Muscle layer of duodenum (tissue), 2 donors: ENCODE data around the gene JAK1.

Source experiments
- H3K27ac ChIP-seq: one replicate; pipeline ENCODE4 v1.7.0; 2013; ENCODE audit warnings: mild to moderate bottlenecking, low read length
- H3K27me3 ChIP-seq: one replicate; pipeline ENCODE4 v1.7.0; 2013; ENCODE audit warnings: low read depth, mild to moderate bottlenecking, control low read depth, low read length
- H3K36me3 ChIP-seq, 2 donors: one replicate each; pipeline ENCODE4 v1.7.0; 2013; ENCODE audit warnings: low read length in 2 of 2, control low read depth in 1 of 2, mild to moderate bottlenecking in 1 of 2; ENCODE audit not compliant: insufficient read depth in 2 of 2, control insufficient read depth in 1 of 2
- H3K4me1 ChIP-seq, 2 donors: one replicate each; pipeline ENCODE4 v1.7.0; 2013; ENCODE audit warnings: low read length in 2 of 2, mild to moderate bottlenecking in 2 of 2, control low read depth in 1 of 2, moderate library complexity in 1 of 2; ENCODE audit not compliant: insufficient read depth in 2 of 2, control insufficient read depth in 1 of 2
- H3K4me3 ChIP-seq, 2 donors: one replicate each; pipeline ENCODE4 v1.7.0; 2013; ENCODE audit warnings: low read length in 2 of 2, low read depth in 1 of 2, mild to moderate bottlenecking in 1 of 2
- H3K9me3 ChIP-seq, 2 donors: one replicate each; pipeline ENCODE4 v1.7.0; 2013; ENCODE audit warnings: low read length in 2 of 2, control low read depth in 1 of 2, mild to moderate bottlenecking in 1 of 2; ENCODE audit not compliant: control insufficient read depth in 1 of 2
- donor health status: healthy.

The JAK1 gene

GRCh38 chr1:64884261-64885040 is 81.9 kb downstream of the JAK1 start:
- Histone ChIP-seq H3K27ac (no peak overlapping the region), H3K27me3 (no peaks in the 10 kb centered on the region), H3K9me3 (no peaks in the 10 kb centered on the region), H3K4me1 (peaks cover 0 to 10% of the 10 kb centered on the region in 2 donors), H3K4me3 (no peak overlapping the region), H3K36me3 (peaks cover 0 to 9% of the 10 kb centered on the region in 2 donors)

GRCh38 chr1:64882574-64883255 is 83.6 kb downstream of the JAK1 start:
- no peaks in the 10 kb centered on the region for H3K4me1 ChIP-seq
- no peak overlapping the region for H3K4me3 ChIP-seq
- no peaks in the 10 kb centered on the region for H3K27me3 ChIP-seq
- no peaks in the 10 kb centered on the region for H3K9me3 ChIP-seq
- no peak overlapping the region for H3K27ac ChIP-seq
- peaks cover 10 to 19% of the 10 kb centered on the region in 2 donors for H3K36me3 ChIP-seq

DNA sequence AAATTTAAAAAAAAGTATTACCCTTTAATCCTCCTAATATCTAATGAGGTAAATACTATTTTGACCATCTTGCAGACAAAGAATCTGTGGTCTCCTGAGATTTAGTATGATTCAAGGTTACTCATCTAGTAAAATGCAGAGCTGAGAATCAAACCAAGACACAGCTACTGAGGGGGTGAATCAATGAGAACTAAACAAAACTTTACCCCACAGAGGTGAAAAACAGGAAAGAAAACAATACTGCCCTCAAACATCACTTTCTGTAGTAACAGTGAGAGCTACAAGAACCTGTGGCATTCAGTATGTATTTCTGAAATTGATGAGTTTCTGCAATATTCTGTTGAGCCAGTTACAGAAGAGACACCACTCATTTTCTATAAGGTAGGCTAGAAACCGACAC is 85.1 kb downstream of the JAK1 start:
- Histone ChIP-seq H3K36me3 (peaks cover 19 to 26% of the 10 kb centered on the region in 2 donors), H3K27ac (no peak overlapping the region)

GRCh38 chr1:64880449-64880848 is 85.9 kb downstream of the JAK1 start:
- no peaks in the 10 kb centered on the region for H3K27me3 ChIP-seq
- H3K36me3 ChIP-seq = peaks cover 27 to 34% of the 10 kb centered on the region in 2 donors
- no peaks in the 10 kb centered on the region for H3K9me3 ChIP-seq
- no peak overlapping the region for H3K27ac ChIP-seq
- H3K4me1 ChIP-seq = no peaks in the 10 kb centered on the region
- H3K4me3 ChIP-seq = no peak overlapping the region

More for the DNA sequence above, 85.1 kb downstream of the JAK1 start:
- H3K4me3 ChIP-seq = no peak overlapping the region
- no peaks in the 10 kb centered on the region for H3K27me3 ChIP-seq
- H3K9me3 ChIP-seq = no peaks in the 10 kb centered on the region
- no peaks in the 10 kb centered on the region for H3K4me1 ChIP-seq

DNA sequence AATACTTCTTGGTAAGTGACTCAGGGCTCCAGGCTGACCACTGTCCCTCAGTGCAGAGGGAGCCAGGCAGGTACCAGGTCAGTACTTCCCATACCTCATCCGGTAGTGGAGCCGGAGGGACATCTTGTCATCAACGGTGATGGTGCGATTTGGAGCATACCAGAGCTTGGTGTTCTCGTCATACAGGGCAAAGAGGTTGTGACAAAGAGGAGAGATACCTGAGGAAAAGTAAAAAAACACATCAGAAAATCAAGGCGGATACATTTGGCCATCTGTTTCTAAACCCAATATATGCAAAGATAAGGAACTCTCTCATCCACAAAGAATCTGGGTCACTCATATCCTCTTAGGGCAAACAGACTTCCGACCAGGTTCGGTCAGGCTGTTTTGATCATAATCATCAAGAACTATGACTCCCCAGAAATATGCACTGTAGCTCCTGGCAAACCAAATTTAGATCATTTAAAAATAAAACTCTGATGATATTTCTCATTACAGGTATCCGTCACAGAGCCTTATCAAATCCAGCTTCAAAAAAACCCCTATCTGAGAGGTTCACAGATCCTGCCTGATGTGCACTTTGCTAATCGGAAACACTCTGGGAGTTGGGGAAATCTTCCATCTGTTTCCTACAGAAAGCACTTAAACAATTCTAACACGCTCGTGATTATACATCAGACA is 87.3 kb downstream of the JAK1 start:
- no peak overlapping the region for H3K27ac ChIP-seq
- H3K36me3 ChIP-seq = peaks cover 30 to 39% of the 10 kb centered on the region in 2 donors
- no peak overlapping the region for H3K4me3 ChIP-seq
- H3K4me1 ChIP-seq = peaks cover 0 to 8% of the 10 kb centered on the region in 2 donors
- no peaks in the 10 kb centered on the region for H3K27me3 ChIP-seq
- H3K9me3 ChIP-seq = no peaks in the 10 kb centered on the region

DNA sequence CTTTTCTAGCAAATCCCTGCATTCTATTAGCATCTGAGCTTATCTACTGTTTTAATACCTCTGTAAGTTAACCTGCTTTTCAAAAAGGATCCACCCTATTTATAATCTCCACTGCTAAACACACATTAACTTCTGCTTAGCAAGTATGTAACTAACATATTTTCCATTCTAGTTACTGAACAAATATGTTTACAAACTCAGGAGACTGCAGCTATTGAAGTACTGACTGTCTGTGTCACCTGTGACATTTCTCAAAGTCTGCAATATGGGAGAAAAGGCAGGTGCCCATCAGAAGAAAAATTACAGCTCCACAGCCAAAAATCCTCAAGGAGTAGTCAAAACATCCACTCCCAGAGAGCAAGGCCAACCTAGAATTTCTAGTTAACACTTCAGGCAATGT is 88.3 kb downstream of the JAK1 start:
- peaks cover 0 to 8% of the 10 kb centered on the region in 2 donors for H3K4me1 ChIP-seq
- no peaks in the 10 kb centered on the region for H3K27me3 ChIP-seq
- H3K36me3 ChIP-seq = peaks cover 35 to 42% of the 10 kb centered on the region in 2 donors
- H3K9me3 ChIP-seq = no peaks in the 10 kb centered on the region
- no peak overlapping the region for H3K27ac ChIP-seq
- no peak overlapping the region for H3K4me3 ChIP-seq

DNA sequence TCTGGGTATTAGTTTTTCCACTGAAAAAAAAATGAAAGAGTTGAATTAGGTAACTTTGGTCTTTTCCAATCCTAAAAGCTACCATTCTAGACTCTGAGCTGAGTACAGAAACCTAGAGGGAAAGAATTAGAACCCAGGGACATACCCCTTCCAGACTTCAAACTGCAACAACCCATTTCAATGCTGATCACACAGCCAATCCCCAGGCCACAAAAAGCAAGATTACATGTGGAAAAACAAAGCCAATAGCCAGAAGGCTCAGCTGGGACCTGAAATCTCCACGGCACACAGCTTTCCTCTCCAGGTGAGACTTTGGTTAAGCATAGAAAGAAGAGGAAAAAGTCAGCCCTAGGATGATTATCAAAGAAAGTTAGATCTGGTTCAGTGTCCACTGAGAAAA is 88.8 kb downstream of the JAK1 start:
- H3K36me3 ChIP-seq = peaks cover 39 to 42% of the 10 kb centered on the region in 2 donors
- H3K27ac ChIP-seq = no peak overlapping the region
- no peaks in the 10 kb centered on the region for H3K9me3 ChIP-seq
- H3K27me3 ChIP-seq = no peaks in the 10 kb centered on the region
- H3K4me1 ChIP-seq = peaks cover 0 to 8% of the 10 kb centered on the region in 2 donors
- no peak overlapping the region for H3K4me3 ChIP-seq

DNA sequence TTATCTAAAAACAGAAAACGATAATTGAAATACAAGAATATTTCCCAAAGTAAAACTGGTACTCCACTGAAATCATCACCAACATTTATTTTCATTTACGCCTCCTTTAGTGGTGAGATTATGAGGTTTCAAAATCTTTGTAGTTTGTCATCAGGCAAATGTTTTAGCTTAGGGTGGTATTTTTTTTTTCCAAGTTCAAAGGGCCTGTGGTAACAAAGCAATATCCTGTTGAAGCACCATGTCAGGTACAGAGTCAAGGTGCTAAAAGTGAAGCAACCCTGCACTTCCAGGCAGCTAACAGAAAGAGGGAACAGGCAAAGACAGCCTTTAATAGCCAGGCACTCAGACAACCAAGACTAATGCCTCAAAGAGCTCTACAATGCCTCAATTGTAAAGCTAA is 89.2 kb downstream of the JAK1 start:
- no peaks in the 10 kb centered on the region for H3K9me3 ChIP-seq
- no peaks in the 10 kb centered on the region for H3K27me3 ChIP-seq
- H3K4me3 ChIP-seq = no peak overlapping the region
- H3K27ac ChIP-seq = no peak overlapping the region
- H3K36me3 ChIP-seq = peaks cover 39 to 45% of the 10 kb centered on the region in 2 donors
- peaks cover 0 to 8% of the 10 kb centered on the region in 2 donors for H3K4me1 ChIP-seq

DNA sequence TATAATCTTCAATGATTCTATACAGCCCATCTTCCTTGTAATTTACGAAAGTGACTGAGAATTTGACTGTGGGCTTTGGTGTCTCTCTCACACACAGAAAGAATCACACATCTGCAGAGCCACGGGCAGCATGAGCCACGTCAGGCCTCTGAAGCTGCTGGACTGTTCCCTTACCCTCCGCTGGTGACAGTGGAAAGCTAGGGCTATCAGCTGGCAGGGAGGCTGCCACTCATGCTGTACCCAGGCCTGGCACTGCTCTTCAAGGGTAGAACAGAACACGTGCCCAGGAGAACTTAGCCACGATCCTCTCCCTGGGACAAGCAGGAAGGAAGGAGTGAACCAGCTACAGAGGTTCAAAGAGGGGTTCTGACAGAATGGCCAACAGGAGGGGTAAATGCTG is 90.7 kb downstream of the JAK1 start:
- peaks cover 45 to 53% of the 10 kb centered on the region in 2 donors for H3K36me3 ChIP-seq
- H3K4me1 ChIP-seq = peaks cover 0 to 8% of the 10 kb centered on the region in 2 donors
- H3K27ac ChIP-seq = no peak overlapping the region
- no peak overlapping the region for H3K4me3 ChIP-seq
- H3K27me3 ChIP-seq = no peaks in the 10 kb centered on the region
- H3K9me3 ChIP-seq = no peaks in the 10 kb centered on the region

GRCh38 chr1:64875101-64875500 is 91.2 kb downstream of the JAK1 start:
- Histone ChIP-seq H3K9me3 (no peaks in the 10 kb centered on the region), H3K4me1 (peaks cover 0 to 8% of the 10 kb centered on the region in 2 donors), H3K4me3 (no peak overlapping the region), H3K27ac (no peak overlapping the region), H3K36me3 (peaks cover 46 to 53% of the 10 kb centered on the region in 2 donors), H3K27me3 (no peaks in the 10 kb centered on the region)

DNA sequence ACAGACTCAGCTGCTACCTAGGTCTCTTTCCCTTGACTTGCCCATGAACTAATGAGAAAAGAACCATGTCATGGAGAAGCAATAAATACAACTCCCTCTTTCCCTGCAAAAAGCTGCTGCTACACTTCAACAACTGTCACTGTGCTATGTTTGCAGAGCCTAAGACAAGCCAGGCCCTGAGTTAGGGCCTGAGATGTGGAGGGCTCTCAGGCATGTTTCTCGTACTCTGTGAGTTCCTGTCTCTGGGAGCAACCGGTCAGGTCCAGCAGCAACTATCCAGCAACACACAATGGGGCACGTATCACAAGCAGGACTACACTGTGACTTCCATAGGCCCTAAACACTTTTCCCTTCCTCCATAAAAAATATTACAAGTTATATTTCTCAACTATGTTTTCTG is 91.7 kb downstream of the JAK1 start:
- no peaks in the 10 kb centered on the region for H3K27me3 ChIP-seq
- H3K4me3 ChIP-seq = no peak overlapping the region
- no peaks in the 10 kb centered on the region for H3K9me3 ChIP-seq
- peaks cover 46 to 53% of the 10 kb centered on the region in 2 donors for H3K36me3 ChIP-seq
- H3K27ac ChIP-seq = no peak overlapping the region
- peaks cover 0 to 8% of the 10 kb centered on the region in 2 donors for H3K4me1 ChIP-seq
